HG02973 (cell line): ENCODE results near the gene RAP1GAP2.
"Not testable (repeated sequence)": the region's sequence is repeated elsewhere in the genome, so short reads cannot be mapped to it uniquely, and the experiment has no call there.

Experiments
- ATAC-seq: cut with Tn5 transposase; IDR thresholded peaks from one replicate; pipeline ENCODE4 v1.9.1; 2021; ENCODE audit warnings: moderate library complexity; ENCODE audit not compliant: unreplicated experiment

The RAP1GAP2 gene

DNA sequence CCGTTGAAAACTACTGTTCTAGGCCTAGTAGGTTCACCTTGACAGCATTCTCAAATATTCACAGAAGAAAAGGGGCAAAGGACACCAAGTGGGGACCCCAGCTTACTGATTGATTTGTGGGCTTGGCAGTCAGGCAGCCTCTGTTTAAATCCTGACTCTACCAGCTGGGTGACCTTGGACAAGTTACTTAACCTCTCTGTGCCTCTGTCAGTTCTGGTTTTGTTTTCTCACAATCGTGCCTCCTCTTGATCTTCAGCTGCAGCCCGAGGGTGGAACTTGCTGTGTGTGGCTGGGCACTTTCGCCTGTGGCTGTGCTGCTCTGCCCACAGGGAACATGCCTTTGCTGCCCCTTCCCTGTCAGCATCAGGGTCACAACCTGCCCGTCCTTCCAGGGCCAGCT lies 17.8 kb downstream of the RAP1GAP2 start:
- no peak for ATAC-seq

DNA sequence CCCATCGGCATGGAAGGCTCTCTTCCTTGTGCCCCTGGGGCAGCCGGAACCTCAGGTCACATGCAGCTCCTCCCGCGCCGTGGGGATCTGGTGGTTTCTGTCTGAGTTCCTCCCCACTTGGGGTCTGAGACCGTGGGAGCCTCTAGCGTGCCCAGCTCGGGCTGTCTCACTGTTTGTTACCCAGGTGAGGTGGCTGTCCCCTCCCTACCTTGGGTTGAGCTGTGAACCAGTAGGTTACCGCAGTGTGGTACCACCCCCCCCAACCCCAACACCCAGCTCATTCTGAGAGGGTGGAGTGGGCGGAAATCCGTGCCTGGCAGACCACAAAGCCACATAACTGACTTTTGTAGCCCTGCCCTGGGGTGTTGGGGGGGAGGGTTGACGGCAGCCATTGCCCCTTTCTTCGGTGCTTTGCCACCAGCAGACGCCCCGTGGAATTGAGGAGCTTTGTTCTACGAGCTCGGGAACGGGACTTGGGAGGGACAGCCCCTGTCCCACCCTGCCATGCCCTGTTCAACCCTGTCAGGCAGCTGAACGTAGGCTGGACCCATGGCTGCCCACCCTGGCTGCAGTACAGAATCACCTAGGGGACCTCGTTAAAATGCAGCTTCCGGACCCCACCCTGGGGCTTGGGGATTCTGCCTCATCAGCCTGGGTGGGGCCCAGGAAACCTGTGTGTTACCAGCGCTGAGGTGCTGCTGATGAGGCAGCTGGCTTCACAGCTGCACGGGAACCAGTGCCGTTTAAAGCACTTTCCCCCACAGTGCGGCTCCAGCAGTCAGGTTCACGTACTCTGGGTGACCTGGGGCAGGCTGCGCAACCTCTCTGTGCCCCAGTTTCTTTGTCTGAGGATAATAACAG lies 18.5 kb downstream of the RAP1GAP2 start:
- ATAC-seq: peak; percentile 56

DNA sequence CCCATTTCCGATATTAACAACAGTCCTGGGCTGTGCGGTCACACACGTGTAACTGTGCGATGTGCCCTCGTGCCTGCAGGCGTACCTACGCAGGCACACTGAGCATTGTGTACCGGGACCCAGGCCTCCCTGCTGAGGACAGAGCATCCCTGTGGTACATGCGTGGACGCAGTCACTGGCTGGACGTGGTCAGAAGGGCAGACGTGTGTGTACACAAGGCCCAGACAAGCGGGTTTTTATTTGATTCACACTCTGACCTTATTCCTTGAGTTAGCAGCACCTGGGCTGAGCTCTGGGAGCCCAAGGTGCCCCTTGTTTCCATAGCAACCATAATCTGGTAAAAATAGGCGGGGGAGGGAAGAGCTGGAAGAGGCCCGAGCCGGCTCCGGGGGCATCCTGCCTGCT lies 19.5 kb downstream of the RAP1GAP2 start:
- no peak for ATAC-seq

DNA sequence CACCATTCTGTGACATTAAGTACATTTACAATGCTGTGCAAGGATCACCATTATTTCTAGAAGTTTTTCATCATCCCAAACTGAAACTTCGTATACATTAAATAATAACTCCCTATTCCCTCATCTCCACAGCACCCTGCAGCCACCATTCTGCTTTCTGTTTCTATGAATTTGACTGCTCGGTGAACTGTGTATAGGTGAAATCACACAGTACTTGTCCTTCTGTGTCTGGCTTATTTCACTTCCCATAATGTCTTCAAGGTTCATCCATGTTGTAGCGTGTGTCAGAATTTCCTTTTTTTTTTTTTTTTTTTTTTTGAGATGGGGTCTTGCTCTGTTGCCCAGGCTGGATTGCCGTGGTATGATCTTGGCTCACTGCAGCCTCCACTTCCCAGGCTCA lies 20.4 kb downstream of the RAP1GAP2 start:
- no peak for ATAC-seq

DNA sequence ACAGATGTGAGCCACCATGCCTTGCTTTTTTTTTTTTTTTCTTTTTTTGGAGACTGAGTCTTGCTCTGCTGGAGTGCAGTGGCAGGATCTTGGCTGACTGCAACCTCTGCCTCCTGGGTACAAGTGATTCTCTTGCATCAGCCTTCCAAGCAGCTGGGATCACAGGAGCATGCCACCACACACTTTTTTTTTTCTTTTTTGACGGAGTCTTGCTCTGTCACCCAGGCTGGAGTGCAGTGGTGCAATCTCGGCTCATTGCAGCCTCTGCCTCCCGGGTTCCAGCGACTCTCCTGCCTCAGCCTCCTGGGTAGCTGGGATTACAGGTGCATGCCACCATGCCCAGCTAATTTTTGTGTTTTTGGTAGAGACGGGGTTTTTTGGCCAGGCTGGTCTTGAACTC lies 23.1 kb downstream of the RAP1GAP2 start:
- not testable (repeated sequence) for ATAC-seq

DNA sequence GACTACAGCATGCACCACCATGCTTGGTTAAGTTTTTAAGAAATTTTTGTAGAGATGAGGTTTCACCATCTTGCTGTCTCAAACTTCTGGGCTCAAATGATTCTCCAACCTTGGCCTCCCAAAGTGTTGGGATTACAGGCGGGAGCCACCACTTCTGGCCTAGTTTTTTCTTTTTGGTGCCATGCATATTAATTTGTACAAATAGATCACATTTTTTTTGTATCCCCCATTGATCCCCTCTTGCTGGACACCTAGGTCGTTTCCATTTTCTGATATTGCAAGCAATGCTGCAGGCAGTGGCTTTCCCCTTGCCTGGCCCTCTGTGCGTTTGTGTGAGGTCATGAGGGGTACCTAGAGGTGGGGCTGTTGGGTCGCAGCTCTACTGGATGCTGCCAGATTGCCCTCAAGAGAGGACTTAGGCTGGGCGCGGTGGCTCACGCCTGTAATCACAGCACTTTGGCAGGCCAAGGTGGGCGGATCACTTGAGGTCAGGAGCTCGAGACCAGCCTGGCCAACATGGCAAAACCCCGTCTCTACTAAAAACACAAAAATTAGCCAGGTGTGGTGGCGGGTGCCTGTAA lies 23.8 kb downstream of the RAP1GAP2 start:
- ATAC-seq: no peak

DNA sequence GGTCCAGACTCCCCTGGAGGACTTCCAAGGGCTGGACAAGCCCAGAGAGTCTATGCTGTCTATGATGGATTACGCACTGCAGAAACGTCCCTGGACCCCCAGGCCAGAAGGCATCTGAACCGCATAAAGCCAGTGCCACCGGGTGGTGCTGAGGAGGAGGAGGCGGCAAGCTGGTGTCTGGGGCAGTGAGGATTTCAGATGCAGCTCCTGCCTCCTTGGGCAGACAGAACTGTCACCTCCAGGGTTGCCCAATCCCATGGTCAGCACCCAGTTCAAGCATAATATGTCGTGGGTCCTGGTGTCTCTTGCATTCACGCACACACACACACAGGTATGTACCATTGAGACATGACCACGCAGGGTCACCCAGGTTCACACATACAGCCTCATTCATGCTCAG lies 25.6 kb downstream of the RAP1GAP2 start:
- ATAC-seq: no peak

DNA sequence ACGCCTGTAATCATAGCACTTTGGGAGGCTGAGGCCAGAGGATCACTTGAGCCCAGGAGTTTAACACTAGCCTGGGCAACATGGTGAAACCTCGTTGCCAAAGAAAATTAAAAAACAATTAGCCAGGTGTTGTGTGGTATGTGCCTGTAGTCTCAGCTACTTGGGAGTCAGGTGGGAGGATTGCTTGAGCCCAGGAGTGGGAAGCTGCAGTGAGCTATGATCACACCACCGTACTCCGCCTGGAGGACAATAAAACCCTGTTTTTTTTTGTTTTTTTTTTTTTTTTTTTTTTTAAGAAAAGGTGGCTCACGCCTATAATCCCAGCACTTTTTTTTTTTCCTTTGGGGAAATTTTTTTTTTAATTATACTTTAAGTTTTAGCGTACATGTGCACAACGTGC lies 26.1 kb downstream of the RAP1GAP2 start:
- no peak for ATAC-seq

DNA sequence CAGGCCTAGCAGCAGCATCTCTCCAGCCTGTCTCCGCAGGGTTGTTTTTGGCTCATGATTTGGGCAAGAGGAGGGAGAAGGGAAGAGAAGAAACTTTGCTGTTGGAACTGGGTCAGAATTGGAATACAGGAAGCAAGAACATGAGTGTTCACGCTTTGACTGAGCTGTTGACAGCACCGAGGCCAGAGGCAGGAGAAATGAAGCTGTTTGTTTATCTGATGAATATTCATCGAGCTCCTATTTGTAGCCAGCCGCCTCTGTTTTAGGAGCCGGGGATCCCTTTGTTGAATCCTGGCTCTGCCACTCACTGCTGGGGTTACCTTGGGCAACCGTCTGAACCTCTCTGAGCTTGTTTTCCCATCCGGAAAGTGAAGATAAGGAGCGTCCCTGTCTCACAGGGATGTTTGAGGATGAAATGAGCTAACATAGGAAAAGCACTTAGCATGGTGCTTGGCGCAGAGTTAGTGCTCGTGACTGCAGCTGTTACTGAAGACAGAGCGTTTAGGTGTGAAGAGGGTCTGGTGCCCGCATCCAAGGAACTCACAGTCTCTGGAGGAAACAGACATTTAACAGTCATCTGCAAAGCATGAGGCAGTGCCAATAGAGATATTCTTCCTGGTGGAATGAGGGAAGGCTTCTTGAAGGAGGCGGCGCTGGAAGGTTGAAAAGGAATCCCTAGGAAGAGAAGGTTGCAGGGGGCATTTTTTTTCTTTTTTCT lies 29.2 kb downstream of the RAP1GAP2 start:
- no peak for ATAC-seq

DNA sequence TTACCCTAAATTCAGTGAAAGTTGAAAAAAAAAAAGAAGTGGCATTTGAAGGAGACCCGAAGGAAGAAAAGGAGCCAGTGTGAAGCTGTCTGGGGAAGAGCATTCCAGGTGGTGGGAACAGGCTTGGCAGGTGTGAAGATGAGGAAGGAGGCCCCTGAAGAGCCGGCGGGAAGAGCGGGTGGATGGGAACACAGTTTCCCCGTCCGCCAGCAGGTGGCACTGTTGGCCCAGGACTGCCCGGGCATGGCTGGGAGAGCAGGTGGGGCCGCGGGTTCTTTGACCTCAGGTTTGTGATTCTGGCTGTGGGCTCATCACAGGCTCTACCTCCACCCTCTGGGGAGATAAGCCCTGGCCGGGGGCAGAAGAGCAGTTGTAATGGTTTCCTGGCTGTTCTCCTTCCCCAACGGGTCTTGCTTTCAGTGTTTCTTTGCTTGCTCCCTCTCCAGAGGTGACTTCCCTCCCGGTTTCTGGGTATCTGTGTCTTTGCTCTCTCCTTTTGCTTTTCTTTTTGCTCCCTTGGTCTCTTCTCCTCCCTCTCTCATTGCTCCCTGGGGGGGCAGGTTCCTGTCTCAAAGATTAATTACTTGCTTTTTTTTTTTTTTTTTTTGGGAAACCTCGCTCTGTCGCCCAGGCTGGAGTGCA lies 32.3 kb downstream of the RAP1GAP2 start:
- ATAC-seq: no peak

DNA sequence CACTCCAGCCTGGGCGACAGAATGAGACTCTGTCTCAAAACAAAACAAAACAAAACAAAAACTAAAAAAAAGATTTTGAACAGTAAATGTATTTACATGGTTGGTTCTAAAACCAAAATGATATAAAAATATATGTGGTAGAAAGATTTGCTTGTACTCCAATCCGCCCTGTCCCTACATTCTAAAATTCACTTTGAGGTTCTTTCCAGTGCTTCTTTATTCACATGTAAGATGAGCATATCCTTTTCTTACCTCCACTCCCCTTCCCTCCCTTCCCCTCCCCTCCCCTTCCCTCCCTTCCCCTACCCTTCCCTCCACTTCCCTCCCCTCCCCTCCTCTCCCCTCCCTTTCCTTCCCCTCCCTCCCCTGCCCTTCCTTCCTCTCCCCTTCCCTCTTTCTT lies 34.4 kb downstream of the RAP1GAP2 start:
- no peak for ATAC-seq

DNA sequence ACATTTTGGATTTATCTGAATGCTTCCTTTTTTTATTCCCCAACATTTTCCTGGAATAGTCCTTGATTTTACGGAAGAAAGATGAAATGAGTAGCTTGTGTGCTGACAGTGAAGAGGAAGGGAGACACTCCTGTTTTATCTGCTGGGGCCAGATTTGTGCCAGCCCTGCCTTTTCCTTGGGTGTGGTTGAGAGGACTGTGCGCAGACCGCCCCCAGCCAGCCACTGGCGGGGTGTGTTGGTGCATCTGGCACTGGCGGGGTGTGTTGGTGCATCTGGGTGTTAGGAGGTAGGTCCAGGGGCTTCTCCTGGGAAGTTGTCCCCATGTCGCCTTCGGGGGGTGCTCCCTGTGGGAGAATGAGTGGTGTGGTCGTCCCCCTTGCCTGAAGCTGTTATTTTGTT lies 39.5 kb downstream of the RAP1GAP2 start:
- ATAC-seq: no peak

DNA sequence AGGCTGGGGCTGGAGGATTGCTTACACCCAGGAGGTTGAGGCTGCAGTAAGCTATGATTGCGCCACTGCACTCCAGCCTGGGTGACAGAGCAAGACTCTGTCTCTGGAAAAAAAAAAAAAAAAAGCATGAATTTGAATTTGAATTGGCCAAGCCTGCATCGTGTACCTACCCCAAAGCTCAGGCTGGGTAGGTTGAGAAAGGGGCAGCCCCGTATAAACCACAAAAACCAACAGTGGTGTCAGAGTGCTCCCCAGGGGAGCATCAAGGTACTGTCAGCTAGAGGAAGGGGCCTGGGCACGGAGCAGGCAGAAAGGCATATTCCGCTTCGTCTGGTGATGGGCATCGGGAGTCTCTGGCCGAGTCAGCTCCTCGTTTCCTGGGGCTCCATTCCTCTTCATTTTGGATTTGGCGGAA lies 40.9 kb downstream of the RAP1GAP2 start:
- ATAC-seq: peak; percentile 65

DNA sequence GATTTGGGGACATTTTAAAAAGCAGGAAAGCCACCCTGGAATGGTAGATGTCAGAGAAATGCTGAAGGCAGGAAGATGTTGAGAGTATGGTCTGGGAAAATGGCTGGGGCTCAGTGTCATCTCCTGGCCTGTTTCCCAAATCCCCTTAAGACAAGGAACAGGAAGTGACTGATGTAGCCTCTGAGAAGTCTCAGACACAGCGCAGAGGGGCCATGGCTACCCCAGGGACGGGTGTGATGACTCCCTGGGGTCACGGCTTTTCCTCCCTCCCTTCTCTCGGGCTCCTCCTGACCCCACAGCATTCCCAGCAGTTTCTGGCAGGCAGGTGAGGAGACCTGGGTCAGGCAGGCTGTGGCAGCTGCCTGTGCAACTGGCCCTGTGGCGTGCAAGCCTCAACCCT lies 45.4 kb downstream of the RAP1GAP2 start:
- ATAC-seq: no peak

DNA sequence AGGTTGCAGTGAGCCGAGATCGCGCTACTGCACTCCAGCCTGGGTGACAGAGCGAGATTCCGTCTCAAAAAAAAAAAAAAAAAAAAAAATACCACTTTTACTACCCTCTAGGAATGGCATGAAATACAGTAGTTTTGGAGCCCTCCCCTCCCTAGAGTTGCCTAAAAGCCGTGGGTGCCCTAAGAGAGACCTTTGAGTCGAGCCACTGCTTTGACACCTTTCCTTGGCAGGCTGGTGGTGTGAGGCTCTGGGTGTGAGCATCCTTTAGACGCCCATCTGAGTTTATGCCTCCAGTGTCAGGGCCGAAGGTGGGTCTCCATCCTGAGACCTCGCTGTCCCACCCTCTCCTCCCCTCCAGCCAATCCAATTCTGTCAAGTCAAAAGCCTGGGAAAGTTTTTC lies 46.2 kb downstream of the RAP1GAP2 start:
- no peak for ATAC-seq

DNA sequence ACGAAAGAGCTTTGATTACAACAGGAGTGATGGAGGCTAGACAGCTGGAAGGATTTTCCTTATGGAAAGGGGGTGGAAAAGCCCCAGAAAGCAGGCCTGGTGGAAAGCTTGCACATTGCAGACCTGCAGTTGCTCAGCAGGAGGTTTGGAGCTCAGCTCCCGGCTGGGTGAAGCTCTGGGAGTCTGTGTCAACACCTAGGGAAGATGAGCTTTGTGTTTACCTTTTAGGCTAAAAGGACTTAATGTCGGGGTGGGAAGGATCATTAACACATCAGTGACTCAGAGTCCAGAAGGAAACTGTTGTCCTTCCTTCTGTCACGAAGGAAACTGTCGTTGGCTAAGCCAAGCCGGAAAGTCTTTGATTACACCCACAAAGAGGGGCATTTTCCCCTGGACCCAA lies 48.2 kb downstream of the RAP1GAP2 start:
- no peak for ATAC-seq

DNA sequence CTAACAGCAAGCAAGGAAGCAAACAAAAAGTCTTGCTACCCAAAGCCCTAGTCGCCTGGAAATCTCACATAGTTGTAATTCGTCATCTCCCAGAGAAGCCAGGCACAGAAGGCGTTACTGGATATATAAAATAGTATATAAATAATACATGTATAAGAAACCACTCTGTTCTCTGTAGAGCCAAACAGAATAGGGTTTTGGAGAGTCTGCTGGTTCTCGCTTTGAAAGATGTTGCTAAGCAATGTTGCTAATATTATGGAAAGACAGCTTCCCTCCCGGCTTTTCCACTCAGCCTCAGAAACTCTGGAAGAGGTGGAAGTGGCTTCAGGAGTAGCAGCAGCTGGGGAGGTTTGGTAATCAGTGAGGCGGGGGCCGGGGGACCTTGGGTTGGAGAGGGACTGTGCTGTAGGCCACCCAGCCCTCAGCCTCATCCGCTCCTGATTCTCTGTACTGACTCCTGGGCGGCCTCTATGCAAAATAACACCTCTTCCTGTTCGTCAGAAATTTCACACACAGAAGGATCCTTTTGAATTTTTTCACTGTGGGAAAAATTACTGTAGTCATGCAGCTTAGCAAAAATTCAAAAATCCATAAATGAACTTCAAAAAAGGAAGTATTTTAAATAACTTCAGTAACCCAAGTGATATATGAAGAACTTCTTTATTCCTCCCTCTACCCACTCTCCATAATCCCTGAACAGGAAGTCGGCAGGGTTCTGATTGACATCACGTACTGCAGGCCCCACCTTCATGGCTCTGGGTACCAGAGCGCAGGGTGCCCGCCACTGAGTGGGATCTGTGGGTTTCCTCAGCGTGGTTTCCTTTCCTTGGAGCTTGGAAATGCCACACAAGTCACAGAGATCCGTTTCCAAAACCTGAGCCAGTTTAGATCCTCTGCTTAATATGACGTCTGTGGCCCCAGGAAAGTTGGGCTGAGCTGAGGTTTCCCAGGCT lies 51.4 kb downstream of the RAP1GAP2 start:
- no peak for ATAC-seq

DNA sequence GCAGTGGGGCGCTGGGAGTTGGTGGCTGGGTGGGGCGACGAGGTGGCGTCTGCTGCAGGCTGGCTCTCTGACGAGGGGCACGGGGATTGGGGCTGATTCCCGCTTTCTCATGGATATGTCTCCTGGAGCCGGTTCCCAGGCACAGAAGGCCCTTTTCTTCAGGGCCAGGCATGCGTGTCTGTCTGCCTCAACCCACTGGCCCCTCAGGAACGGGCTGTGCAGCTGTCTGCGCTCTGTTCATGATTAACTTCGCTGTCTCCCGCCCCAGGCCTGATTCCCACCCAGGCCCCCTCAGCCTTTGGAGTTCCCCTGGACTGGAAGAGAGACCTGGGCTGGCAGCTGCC lies 53.1 kb downstream of the RAP1GAP2 start:
- ATAC-seq: no peak

DNA sequence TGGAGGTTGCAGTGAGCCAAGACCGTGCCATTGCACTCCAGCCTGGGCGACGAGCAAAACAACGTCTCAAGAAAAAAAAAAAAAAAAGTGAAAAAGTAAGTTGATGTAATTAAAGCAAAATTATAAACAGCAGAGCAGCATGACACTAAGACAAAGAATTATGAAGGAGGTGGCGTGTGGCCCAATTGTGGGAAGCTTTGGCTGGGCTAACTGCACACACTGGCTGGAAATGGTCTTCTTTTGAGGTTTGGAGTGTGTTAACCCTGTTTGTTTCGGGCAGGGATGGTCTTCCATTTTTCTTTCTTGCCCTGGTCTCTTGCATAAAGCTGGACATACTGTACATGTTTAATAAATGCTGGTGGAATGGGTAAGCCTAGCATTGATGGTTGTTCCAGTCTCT lies 54.8 kb downstream of the RAP1GAP2 start:
- ATAC-seq: no peak

DNA sequence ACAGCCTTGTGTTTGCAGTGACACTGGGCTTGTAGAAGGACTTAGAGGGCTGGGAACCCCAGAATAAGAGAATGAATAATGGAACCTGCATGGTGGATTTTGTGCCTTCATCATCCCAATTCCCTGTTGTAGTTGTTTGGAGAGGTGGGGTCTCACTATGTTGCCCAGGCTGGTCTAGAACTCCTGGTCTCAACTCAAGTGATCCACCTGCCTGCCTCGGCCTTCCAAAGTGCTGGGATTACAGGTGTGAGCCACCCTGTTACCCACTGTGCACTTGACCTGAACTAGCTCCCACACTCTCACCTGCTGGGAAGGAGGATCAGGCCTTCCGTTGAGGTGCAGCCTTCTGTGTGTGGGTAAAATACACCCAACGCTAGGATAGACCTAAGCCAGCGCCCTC lies 55.4 kb downstream of the RAP1GAP2 start:
- ATAC-seq: no peak

DNA sequence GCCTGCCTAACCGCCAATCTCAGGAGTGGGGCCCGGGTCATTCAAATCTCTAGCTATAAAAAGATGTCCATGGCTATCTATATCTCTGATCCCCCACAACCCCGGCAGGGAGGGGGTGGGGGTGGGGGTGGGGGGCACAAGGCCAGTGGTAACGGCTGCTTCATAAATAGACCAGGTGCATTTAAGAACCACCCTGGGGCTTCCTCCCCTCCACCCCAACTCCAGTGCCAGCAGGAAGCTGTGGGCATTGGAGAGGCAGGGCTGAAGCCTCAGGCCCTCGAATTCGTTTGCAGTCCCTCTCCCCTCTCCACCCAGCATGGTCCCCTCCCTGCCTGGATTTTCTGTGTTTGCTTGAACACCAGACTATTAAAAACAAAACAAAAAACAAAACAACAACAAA lies 56.0 kb downstream of the RAP1GAP2 start:
- no peak for ATAC-seq
